HG02642 (cell line): Measurements from ENCODE around the gene TSPEAR.
"Not testable (repeated sequence)": the region's sequence is repeated elsewhere in the genome, so short reads cannot be mapped to it uniquely, and the experiment has no call there.

Source experiments
- ATAC-seq: cut with Tn5 transposase; IDR thresholded peaks from one replicate; pipeline ENCODE4 v1.9.1; 2021; ENCODE audit warnings: mild to moderate bottlenecking; ENCODE audit not compliant: unreplicated experiment, poor library complexity

The TSPEAR gene

DNA sequence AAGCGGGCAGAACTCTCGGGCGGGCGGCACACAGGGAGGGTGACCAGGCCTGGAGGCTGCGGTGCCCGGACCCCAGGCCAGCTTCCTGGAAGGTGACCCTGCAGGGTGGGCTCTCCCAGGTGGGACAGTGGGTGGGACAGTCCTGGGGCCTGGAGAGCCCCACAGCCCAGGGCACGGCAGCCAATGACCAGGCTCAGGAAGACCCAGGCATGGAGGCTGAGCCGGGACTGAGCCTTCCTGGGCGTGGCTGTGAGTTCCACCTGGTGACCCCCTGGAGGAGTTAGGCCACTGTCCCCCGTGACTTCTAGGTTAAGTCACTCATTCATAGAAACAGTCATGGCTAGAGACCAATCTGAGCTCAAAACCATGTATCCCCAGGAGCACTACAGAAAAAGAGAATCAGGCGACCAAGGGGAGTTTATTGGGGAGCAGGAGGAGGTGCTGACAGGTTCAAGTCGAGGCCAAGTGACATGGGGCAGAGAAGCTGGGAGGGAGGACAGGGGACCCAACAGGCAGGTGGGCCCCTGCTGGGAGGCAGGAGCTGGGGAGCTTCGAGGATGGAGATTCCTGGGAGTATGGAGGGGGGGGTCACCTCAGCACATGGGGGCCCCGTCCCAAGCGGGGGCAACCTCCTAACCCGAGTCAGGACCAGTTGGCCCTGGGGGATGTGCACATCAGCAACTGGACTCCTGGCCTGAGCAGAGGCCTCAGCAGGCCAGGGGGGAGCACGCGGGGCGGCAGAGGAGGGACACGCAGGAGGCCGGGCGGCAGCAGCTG lies 132.1 kb downstream of the TSPEAR start:
- no peak for ATAC-seq

DNA sequence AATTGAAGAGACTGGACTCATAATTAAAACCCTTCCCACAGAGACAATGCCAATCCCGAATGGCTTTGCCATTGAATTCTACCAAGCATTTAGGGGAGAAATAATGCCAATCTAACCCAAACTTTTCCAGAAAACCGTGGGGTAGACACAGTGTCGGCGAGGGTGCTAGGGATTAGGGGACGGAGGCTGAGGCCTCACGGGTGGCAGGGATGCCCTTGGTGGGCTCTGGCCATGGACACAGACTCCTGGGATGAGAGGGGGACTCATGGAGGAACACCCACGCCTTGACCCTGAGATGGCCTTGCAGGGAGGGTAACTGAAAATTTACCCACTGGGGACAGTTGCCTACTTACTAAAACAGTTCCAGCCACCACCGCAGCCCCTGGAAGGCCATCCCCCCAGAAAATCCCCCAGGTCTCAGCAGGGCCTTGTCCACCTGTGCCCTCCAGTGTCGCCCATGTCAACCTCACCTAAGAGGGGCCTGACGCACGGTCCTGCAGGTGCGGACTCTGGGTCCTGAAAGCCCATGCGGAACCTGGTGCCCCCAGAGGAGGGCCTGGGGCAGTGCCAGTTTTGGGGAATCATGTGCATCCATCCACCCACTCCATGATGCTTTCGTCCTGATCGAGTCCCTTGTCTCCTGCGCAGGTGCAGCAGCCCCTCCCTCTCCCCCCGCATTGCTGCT lies 132.9 kb downstream of the TSPEAR start:
- ATAC-seq: no peak

DNA sequence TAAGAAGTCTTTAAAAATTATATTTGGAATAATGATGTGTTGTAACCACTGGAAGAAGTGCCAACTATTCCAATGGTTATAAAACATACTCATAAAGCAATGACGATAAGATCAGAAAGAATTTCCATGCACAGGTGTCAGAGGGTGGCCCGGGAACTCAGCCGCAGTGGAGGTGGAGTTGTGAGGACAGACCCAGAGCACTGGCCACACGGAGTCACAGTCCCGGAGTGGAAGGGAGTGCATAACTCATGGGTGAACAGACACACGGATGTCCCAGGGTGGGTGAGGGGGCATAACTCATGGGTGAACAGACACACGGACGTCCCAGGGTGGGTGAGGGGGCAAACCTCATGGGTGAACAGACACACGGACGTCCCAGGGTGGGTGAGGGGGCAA lies 135.3 kb downstream of the TSPEAR start:
- no peak for ATAC-seq

DNA sequence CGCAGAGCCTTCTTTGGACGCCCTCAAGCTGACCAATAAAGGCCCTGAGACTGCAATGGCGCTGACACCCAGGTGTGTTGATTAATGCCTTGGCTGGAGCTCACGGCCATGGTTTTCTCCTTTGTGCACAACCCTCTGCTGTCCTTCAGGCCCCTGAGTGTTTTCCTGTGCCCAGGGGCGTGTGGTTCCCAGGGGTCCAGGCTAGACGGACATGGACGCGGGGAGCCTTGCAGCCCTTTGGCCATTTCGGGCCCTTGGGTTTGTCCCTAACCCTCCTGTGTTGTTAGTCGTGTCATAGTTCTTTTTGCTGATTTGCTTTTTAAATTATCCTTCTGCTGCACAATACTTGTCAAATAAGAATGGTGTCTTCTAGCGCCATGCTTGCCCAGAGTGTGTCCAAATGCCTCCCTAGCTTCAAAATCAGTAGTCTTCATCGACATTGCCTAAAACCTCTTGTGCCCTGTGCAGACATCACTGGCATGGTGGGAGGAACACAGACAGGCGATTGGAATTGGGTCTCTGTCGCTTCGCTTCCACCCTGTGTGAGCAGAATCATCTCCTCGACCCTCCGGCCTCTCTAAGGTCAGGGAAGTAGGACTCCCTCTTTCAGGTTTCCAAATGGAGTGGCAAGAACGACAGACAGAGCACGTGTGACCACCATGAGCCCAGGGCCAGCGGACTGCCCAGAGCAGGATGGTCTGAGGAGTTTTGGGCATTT lies 135.9 kb downstream of the TSPEAR start:
- no peak for ATAC-seq

DNA sequence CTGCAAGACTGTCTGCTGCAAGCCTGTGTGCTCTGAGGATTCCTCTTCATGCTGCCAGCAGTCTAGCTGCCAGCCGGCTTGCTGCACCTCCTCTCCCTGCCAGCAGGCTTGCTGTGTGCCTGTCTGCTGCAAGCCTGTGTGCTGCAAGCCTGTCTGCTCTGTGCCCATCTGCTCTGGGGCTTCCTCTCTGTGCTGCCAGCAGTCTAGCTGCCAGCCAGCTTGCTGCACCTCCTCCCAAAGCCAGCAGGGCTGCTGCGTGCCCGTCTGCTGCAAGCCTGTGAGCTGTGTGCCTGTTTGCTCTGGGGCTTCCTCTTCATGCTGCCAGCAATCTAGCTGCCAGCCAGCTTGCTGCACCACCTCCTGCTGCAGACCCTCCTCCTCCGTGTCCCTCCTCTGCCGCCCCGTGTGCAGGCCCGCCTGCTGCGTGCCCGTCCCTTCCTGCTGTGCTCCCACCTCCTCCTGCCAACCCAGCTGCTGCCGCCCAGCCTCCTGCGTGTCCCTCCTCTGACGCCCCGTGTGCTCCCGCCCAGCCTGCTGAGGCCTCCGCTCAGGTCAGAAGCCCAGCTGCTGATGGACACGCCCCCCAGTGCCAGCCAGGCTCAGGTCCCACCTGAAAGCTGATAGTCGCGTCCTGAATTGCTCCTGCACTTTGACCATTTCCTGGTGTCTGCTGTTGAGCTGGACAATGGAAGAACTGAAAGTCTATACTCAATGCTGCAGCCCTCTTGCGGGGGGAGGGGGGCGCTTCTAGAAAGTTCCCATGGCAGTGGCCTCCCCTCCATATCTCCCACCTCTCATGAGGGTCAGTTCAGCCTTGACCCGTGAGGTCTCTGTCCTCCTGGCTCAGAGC lies 136.7 kb downstream of the TSPEAR start:
- ATAC-seq: no peak

DNA sequence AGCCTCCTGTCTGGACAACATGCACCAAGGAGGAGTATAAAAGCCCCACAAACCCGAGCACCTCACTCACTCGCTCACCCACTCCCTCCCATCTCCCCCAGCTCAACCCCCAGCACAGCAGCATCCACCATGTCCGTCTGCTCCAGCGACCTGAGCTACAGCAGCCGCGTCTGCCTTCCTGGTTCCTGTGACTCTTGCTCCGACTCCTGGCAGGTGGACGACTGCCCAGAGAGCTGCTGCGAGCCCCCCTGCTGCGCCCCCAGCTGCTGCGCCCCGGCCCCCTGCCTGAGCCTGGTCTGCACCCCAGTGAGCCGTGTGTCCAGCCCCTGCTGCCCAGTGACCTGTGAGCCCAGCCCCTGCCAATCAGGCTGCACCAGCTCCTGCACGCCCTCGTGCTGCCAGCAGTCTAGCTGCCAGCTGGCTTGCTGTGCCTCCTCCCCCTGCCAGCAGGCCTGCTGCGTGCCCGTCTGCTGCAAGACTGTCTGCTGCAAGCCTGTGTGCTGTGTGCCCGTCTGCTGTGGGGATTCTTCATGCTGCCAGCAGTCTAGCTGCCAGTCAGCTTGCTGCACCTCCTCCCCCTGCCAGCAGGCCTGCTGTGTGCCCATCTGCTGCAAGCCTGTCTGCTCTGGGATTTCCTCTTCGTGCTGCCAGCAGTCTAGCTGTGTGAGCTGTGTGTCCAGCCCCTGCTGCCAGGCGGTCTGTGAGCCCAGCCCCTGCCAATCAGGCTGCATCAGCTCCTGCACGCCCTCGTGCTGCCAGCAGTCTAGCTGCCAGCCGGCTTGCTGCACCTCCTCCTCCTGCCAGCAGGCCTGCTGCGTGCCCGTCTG lies 137.5 kb downstream of the TSPEAR start, which contains the start of gene KRTAP10-4:
Gene KRTAP10-4 (plus strand): TSS at position 100 of the 827 bp plus-strand sequence. CDS start 30 bp downstream, at position 130.
- ATAC-seq: not testable (repeated sequence)

DNA sequence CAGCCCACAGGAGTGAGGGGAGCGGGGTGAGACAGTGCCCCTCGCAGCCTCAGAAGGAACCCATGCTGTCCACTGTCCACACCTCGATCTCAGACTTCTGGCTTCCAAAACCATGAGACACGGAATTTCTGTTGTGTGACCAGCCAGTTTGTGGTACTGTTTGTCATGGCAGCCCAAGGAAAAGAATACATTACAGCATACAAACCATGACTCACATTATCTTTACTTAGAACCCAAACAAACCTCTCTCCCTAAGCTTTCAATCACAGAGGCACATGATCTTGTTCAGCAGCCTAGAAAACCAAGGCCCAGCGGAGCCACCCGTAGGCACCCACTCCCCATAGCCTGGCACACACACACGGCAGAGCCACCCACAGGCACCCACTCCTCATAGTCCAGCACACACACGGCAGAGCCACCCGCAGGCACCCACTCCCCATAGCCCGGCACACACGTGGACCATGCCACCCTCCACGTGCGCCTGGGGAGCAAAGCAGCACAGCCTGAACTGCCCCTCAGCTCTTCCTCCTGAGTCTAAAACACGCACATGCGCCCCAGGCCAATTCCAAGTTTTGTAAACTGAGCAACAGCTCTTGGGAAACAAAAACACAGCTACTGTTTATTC lies 138.3 kb downstream of the TSPEAR start:
- no peak for ATAC-seq

DNA sequence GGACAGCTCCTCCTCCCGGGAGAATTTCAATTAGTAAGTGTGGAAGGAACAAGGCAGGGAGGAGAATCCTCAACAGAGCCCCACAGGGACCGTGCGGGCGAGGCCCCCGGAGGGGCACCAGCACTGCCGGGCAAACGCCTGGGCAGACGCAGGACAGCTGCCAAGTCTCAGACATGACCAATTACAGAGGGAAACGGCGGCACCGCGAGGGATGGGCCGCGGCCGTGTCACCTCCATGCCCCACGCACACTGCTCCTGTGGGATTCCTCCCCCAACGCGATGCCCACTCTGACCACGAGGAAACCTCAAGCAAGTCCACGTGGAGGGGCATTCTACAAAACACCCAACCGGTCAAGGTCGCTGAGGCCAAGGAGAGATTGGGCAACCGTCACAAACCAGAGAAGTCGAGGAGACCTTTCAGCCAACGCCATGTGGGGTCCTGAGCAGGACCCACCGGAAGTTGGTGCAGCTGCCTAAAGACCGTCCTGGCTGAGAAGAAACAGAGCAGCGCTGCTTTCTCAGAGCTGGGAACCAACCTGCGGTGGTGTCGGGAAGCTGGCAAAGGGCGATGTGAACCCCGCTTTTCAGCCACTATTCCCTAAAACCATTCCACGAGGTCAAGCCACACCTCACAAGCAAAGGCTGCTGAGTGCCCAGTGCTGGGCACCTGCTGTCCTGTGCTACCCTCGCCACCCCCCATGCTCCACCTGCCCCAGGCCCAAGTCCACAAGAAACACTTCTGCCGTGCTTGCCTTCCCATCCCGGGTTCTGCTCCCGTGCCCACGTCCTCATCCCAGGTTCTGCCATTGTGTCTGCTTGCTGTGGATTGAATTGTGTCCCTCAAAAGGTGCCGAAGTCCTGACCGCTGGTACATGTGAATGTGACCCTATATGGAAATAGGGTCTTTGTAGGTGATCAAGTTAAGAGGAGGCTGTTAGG lies 139.3 kb downstream of the TSPEAR start:
- no peak for ATAC-seq

DNA sequence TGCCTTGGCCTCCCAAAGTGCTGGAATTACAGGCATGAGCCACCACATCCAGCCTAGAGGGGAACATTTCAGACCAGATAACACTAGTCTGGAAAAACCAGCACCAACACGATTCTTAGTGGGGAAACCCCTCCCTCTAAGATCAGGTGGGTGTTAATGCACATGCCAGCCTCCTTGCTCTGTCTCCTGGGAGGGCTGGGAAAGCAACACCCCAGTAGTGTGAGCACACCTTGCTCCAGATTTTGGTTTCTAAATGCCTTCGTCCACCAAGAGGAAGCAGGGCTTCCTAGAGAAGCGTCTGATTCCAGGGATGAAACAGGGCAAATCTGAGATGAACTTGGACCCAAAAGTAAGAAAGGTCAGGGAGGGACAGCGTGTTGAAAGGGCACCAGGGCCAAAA lies 140.1 kb downstream of the TSPEAR start:
- no peak for ATAC-seq

DNA sequence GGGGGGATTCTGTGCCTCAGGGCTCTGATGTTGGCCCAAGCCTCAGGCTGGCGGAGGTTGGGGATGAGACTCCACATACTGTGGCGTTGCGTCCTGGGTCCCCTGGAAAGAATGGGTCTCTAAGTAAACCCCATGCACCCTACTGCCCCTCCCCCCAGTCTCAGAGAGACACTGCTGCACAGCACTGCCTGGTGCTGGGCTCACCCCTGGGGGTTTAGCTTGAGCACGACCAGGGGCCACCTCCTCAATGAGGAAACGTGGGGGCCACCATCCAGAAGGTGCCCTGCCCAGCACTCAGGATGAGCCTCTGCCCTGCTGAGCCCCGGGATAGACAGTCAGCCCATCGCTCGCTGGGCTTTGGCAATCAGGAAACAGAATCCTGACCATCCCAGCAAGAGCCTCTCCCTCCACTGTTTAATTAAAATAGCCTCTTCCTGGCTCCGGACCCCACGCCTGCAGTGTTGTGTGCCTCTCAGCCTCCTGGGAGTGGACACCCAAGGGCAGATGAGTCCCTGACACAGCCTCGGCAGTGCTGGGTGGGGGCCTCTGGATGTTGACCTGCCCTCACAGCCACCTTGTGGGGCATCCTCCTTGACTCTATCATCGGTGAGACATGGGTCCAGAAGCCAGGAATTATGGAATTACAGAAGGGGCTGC lies 141.4 kb downstream of the TSPEAR start:
- no peak for ATAC-seq

DNA sequence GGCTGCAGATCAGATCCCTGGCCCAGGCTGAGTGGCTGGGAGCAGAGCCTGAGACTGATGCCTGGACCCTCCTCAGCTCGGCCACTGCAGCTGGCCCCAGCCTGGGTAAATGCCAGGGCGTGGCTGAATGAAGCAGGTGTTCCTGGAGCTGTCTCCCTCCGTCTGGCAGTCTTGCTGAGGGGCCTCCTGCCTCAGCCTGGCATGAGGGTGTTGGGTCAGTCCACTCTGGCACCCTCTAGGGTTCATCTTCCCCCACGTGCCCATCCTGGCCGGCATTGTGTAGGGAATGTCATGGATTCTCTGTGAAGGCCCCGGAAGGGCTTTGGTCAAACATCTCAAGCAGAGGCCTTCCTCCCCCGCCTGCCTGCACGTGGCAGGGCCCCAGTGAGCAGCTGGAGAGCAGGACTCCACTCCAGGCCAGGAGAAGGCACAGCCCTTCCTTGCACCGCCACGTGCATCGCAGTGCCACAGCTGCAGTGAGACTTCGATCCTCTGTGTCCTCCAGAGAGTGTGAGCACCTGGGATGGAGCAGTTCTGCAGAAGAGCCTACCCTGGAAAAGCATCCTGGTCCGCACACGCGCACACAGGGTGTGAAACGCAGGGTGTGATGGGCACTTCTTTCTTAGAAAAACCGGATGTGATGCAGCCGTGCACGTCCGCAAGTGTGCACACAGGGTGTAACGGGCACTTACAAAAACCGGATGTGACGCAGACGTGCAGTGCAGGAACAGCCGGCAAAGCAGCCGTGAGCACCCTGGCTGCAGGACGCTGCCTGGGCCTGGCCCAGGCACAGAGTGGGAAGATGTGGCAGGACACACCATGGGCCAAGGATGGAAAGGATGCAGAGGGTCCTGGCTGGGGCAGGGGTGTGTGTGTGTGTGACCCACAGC lies 142.5 kb downstream of the TSPEAR start:
- no peak for ATAC-seq

DNA sequence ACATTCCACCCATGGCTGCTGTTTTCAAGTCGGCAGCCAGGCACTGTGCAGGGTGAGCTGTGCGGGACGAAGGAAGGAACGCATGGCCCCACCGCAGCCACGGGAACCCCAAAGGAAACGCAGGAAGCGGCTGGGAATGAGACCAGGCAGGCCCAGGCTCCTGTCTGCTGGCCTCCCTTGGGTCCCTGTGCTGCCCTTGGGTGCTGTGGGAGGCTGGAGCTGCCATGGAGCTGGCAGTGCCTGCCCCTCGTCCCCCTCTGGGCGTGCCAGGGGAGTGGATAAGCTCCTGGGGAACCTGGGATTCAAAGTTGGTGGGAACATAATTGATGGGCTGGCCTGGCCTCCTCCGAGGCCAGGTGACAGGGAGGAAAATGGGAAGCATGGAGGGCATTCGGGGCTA lies 143.1 kb downstream of the TSPEAR start:
- no peak for ATAC-seq

DNA sequence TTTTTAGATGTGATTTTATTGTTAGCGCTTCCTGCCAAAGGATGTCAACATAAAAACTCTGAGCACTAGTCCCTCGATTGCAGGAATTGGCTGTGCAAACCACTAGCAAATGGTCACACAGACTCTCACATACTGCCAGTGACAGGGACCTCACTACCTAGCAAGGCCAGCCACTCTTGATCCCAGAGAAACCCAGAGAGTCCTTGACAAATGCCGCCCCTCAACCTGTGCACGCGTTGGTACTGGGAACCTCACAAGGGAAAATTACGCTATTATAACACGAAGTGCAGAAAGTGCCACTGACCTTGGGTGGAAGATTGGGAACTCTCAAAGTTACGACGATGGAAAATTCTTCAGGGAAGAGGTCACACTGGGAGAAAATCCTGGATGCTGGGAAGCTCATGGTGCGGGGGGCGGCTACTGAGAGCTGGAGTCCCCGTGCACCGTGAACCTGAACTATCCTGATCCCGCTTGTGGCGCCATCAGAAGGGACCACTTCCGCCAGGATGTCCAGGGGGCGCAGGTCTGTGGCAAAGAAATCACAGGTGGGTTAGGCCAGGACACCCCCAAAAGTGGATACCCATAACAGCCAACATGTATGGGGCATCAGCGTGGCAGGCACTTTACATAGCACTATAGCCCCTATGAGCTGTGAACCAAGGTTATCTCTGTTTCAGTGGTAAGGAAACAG lies 143.7 kb downstream of the TSPEAR start:
- no peak for ATAC-seq

DNA sequence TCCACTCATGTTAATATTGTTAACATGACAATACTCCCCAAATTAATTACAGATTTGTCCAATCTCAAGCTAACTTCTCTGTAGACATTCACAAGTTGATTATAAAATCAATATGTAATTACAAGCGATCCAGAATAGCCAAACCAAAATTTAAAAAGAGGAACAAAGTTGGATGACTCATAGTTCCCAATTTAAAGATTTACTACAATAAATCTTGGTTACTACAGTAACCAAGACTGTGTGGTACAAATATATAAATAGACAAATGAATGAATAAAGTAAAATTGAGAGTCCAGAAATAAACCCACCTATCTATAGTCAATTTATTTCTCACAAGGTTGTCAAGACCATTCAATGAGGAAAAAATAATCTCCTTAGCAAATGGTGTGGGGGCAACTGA lies 145.0 kb downstream of the TSPEAR start:
- ATAC-seq: no peak

DNA sequence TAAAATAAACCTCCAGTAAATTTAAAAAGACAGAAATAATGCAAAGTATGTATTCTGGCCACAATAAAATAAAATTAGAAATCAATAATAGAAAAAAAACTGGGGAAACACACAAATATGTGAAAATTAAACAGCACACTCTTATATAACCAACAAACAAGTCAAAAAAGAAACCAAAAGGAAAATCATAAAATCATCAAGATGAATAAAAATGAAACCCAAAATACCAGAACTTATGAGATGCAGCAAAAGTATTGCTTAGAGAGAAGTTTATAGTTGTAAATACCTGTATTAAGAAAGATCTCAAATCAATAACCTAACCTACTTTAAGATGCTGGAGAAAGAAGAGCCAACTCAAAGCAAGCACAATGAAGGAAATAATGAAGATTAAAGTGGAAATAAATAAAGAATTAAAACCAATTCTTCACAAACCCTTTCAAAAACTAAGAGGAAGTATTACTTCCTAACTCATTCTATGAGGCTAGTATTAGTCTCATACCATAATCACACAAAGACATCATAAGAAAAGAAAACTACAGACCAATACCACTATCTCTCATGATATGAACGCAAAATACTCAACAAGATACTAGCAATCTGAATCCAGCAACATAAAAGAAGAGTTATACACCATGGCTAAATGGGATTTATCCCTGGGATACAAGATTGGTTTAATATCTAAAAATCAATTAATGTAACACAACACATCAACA lies 146.3 kb downstream of the TSPEAR start:
- no peak for ATAC-seq
